Stimulated activated naive CD8-positive, alpha-beta T cell treated with anti-CD3 and anti-CD28 coated beads, Interleukin-15, amount 100 ng/mL, for 72 hours (primary cell): ENCODE data around the gene RAB3C.
"Not testable (repeated sequence)": the region's sequence is repeated elsewhere in the genome, so short reads cannot be mapped to it uniquely, and the experiment has no call there.

Experiments used
- ATAC-seq: fragments of 150-1000 bp; cut with Tn5 transposase; 2 replicates; pipeline ENCODE4 v1.10.0; 2021; ENCODE audit warnings: mild to moderate bottlenecking, moderate library complexity
- DNase-seq, 2 donors: peaks; one replicate each; pipeline ENCODE4 v3.0.0; 2021 to 2022
- H3K27ac Mint-ChIP-seq, 2 donors: one replicate each; pipeline ENCODE4 v1.8.0; 2022; ENCODE audit warnings: mild to moderate bottlenecking in 2 of 2, mixed read lengths in 2 of 2, moderate library complexity in 2 of 2
- H3K27me3 Mint-ChIP-seq: one replicate; pipeline ENCODE4 v1.8.0; 2022; ENCODE audit warnings: mixed read lengths
- H3K4me1 Mint-ChIP-seq: one replicate; pipeline ENCODE4 v1.8.0; 2022; ENCODE audit warnings: mild to moderate bottlenecking, mixed read lengths
- H3K4me3 Mint-ChIP-seq, 2 donors: one replicate each; pipeline ENCODE4 v1.8.0; 2022; ENCODE audit warnings: mild to moderate bottlenecking in 2 of 2, mixed read lengths in 2 of 2, moderate library complexity in 1 of 2
- H3K9me3 Mint-ChIP-seq, 2 donors: one replicate each; pipeline ENCODE4 v1.8.0; 2022; ENCODE audit warnings: mixed read lengths in 2 of 2

The RAB3C gene, protein sequence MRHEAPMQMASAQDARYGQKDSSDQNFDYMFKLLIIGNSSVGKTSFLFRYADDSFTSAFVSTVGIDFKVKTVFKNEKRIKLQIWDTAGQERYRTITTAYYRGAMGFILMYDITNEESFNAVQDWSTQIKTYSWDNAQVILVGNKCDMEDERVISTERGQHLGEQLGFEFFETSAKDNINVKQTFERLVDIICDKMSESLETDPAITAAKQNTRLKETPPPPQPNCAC

GRCh38 chr5:58582803-58583491 lies at the start of gene RAB3C:
RAB3C (plus strand) TSS chr5:58583075; CDS start chr5:58583209, 134 bp downstream.
- DNase-seq (peak; percentile 49 to 58), ATAC-seq (peak; percentile 99)
- no peak within 1 kb of the TSS for H3K27ac Mint-ChIP-seq
- H3K4me1 Mint-ChIP-seq: peaks cover 18% of the 10 kb centered on the region
- H3K4me3 Mint-ChIP-seq: peak within 1 kb of the TSS; percentile 75 to 84
- no peaks in the 10 kb centered on the region for H3K9me3 Mint-ChIP-seq
- peaks cover 47% of the 10 kb centered on the region for H3K27me3 Mint-ChIP-seq

DNA sequence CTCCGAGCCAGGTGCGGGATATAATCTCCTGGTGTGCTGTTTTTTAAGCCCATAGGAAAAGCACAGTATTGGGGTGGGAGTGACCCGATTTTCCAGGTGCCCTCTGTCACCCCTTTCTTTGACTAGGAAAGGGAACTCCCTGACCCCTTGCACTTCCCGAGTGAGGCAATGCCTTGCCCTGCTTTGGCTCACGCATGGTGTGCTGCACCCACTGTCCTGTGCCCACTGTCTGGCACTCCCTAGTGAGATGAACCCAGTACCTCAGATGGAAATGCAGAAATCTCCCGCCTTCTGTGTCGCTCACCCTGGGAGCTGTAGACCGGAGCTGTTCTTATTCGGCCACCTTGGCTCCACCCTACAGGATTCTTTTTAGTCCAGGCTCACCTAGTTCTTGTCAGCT lies 40.9 kb upstream of the RAB3C start:
- not testable (repeated sequence) for H3K4me1 Mint-ChIP-seq, ATAC-seq, H3K4me3 Mint-ChIP-seq, H3K27ac Mint-ChIP-seq, H3K27me3 Mint-ChIP-seq, DNase-seq
- H3K9me3 Mint-ChIP-seq: peaks cover 8 to 17% of the 10 kb centered on the region in 2 donors

DNA sequence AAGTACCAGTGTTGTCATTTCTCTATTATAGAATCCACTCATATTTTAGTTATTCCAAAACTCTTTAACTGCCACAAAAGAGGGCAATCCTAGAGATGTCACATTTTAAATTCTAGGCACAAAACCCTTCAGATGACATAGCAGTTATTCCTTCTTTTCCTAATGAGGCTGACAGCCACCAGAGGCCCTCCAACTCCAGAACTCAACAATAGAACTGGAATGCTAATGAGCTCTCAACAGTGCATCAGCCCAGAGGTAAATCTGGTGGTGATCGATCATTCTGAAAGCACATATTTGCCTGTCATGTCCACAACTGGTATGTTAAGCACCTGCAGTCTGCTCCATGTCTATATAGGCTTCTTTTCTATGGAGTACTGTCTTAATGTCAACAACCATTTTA lies 40.2 kb upstream of the RAB3C start:
- Mint-ChIP-seq H3K27me3 (no peaks in the 10 kb centered on the region), H3K4me1 (no peaks in the 10 kb centered on the region), H3K27ac (no peak overlapping the region), H3K4me3 (no peak overlapping the region), H3K9me3 (peaks cover 8 to 17% of the 10 kb centered on the region in 2 donors)
- no peak for ATAC-seq
- DNase-seq: no peak

DNA sequence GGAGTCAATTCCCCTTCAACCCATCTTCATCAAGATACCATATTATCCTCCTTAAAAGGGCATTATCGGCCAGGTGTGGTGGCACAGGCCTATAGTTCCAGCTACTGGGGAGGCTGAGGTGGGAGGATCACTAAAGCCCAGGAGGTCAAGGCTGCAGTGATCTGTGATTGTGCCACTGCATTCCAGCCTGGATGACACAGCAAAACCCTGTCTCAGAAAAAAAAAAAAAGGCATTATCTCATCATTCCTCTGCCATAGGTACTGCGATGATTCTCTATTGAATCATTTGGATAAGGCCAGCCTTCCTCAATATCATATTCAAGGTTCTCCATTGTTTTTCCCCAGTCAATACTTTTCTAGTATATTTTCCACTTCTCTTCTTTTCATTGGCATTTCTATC lies 39.2 kb upstream of the RAB3C start:
- Mint-ChIP-seq H3K4me3 (no peak overlapping the region), H3K4me1 (no peaks in the 10 kb centered on the region), H3K27me3 (no peaks in the 10 kb centered on the region), H3K27ac (no peak overlapping the region), H3K9me3 (peaks cover 8 to 15% of the 10 kb centered on the region in 2 donors)
- ATAC-seq (no peak), DNase-seq (no peak)

DNA sequence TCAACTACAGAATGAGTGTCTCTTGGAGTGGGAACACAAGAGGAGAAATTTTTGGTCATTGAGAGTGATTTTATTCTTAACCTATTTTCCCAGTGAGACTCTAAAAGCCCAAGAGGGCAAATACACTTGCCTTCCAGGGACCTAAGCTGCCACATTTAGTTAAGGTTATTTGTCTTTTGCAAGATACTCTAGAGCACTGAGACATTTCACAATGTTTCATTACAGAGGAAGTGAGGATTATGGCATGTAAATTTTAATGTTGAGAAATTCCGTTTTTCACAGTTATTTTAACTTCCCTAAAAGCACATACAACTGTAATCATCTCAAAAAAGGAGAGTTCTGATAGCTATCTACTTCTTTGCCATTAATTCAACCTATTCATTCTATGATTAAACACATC lies 38.7 kb upstream of the RAB3C start:
- H3K4me1 Mint-ChIP-seq: no peaks in the 10 kb centered on the region
- DNase-seq (no peak), ATAC-seq (no peak)
- H3K27ac Mint-ChIP-seq: peak overlapping the region in 1 of 2 donors; percentile 1
- no peak overlapping the region for H3K4me3 Mint-ChIP-seq
- H3K27me3 Mint-ChIP-seq: no peaks in the 10 kb centered on the region
- H3K9me3 Mint-ChIP-seq: peaks cover 4 to 10% of the 10 kb centered on the region in 2 donors

DNA sequence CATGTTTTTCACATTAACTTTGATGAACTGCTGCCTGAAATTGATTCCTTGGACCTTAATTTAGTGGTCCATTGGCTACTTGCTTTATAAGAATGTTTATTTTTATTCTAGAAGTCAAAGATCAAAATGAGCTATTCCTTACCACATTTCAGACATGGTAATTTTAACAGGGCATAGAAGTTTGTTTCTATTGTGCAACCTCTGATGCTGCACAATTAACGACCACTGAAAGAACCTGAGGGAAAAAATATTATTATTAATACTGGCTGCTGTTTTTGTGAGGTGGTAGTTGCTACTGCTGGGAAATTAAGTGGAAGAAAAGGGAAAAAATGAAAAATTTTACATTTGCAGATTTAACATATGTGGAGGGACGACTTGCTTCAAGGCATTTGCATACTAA lies 37.9 kb upstream of the RAB3C start:
- peaks cover 0 to 3% of the 10 kb centered on the region in 2 donors for H3K9me3 Mint-ChIP-seq
- DNase-seq: no peak
- H3K4me3 Mint-ChIP-seq: no peak overlapping the region
- H3K27ac Mint-ChIP-seq: no peak overlapping the region
- no peaks in the 10 kb centered on the region for H3K4me1 Mint-ChIP-seq
- no peak for ATAC-seq
- no peaks in the 10 kb centered on the region for H3K27me3 Mint-ChIP-seq

- Mint-ChIP-seq H3K4me1 (no peaks in the 10 kb centered on the region), H3K9me3 (no peaks in the 10 kb centered on the region), H3K27ac (no peak overlapping the region), H3K27me3 (no peaks in the 10 kb centered on the region), H3K4me3 (no peak overlapping the region)
- DNase-seq: no peak
- ATAC-seq: no peak
Observed at GRCh38 chr5:58545912-58546311, 37.0 kb upstream of the RAB3C start.

GRCh38 chr5:58548068-58548467 lies 34.8 kb upstream of the RAB3C start:
- Mint-ChIP-seq H3K4me1 (no peaks in the 10 kb centered on the region), H3K9me3 (no peaks in the 10 kb centered on the region), H3K4me3 (no peak overlapping the region), H3K27ac (no peak overlapping the region), H3K27me3 (no peaks in the 10 kb centered on the region)
- ATAC-seq: no peak
- DNase-seq: no peak

DNA sequence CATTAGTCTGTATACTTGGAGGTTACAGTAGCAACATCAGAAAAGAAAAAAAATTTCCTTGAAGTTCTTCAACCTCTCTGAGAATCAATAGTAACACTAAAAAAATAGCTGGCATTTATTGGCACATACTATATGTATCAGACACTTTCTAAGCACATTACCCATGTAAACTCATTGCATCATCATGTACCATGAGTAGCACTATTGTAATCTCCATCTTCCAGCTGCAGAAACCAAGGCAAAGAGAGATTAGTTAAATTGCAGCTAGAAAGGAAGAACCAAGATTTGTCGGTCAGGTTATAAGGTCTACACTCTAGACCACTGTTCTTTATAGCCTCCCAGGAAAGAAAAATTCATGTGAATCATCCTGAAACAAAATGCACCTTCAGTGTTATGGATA lies 31.4 kb upstream of the RAB3C start:
- Mint-ChIP-seq H3K4me3 (no peak overlapping the region), H3K27me3 (no peaks in the 10 kb centered on the region), H3K27ac (no peak overlapping the region), H3K9me3 (no peaks in the 10 kb centered on the region), H3K4me1 (no peaks in the 10 kb centered on the region)
- ATAC-seq: no peak
- DNase-seq: no peak

GRCh38 chr5:58557665-58558338 lies 25.1 kb upstream of the RAB3C start:
- DNase-seq, ATAC-seq: not testable (repeated sequence)
- H3K27ac Mint-ChIP-seq: peak overlapping the region in 1 of 2 donors; percentile 19

DNA sequence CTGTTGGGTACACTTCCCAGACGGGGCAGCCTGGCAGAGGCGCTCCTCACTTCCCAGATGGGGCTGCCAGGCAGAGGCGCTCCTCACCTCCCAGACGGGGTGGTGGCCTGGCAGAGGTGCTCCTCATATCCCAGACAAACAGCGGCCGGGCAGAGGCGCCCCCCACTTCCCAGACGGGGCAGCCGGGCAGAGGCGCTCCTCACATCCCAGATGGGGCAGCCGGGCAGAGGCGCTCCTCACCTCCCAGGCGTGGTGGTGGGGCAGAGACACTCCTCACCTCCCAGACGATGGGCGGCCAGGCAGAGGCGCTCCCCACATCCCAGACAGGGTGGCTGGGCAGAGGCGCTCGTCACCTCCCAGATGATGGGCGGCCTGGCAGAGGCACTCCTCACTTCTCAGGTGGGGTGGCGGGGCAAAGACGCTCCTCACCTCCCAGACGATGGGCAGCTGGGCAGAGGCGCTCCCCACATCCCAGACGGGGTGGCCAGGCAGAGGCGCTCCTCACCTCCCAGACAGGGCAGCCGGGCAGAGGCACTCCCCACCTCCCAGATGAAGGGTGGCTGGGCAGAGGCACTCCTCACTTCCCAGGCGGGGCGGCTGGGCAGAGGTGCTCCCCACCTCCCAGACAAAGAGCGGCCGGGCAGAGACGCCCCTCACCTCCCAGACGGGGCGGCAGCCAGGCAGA lies 19.7 kb upstream of the RAB3C start:
- not testable (repeated sequence) for DNase-seq, H3K4me1 Mint-ChIP-seq, H3K4me3 Mint-ChIP-seq, H3K27ac Mint-ChIP-seq, H3K9me3 Mint-ChIP-seq, ATAC-seq, H3K27me3 Mint-ChIP-seq

More at GRCh38 chr5:58557665-58558338, 25.1 kb upstream of the RAB3C start:
- H3K27me3 Mint-ChIP-seq, H3K9me3 Mint-ChIP-seq, H3K4me3 Mint-ChIP-seq, H3K4me1 Mint-ChIP-seq: not testable (repeated sequence)

DNA sequence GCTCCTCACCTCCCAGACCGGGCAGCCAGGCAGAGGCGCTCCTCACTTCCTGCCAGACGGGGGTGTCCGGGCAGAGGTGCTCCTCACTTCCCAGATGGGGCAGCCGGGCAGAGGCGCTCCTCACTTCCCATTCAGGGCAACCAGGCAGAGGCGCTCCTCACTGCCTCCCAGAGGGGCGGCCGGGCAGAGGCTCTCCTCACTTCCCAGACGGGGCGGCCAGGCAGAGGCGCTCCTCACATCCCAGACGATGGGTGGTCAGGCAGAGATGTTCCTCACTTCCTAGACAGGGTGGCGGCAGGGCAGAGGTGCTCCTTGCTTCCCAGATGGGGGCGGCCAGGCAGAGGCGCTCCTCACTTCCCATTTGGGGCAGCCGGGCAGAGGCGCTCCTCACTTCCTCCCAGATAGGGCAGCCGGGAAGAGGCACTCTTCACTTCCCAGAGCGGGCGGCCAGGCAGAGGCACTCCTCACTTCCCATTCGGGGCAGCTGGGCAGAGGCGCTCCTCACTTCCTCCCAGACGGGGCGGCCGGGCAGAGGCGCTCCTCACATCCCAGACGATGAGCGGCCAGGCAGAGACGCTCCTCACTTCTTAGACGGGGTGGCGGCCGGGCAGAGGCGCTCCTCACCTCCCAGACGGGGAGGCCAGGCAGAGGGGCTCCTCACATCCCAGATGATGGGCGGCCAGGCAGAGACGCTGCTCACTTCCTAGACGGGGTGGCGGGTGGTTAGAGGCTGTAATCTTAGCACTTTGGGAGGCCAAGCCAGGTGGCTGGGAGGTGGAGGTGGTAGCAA lies 18.6 kb upstream of the RAB3C start:
- not testable (repeated sequence) for H3K4me3 Mint-ChIP-seq, H3K27ac Mint-ChIP-seq, H3K9me3 Mint-ChIP-seq, H3K4me1 Mint-ChIP-seq, ATAC-seq, DNase-seq, H3K27me3 Mint-ChIP-seq

DNA sequence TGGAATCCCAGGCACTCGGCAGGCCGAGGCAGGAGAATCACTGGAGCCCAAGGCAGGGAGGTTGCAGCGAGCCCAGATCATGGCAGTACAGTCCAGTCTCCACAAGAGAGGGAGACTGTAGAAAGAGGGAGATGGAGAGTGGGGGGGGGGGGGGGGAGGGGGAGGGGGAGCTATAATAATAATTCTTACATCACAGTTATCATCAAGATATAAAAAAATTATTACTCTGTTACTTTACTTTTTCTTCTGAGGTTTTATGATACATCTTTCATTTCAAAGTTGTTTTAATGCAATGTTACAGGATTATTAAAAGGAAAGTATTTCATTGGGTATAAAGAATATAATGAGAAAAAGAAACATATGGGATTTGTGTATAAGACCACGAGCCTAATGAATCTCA lies 17.8 kb upstream of the RAB3C start:
- H3K9me3 Mint-ChIP-seq: no peaks in the 10 kb centered on the region
- DNase-seq (no peak), ATAC-seq (no peak)
- no peaks in the 10 kb centered on the region for H3K27me3 Mint-ChIP-seq
- H3K4me1 Mint-ChIP-seq: no peaks in the 10 kb centered on the region
- no peak overlapping the region for H3K4me3 Mint-ChIP-seq
- H3K27ac Mint-ChIP-seq: no peak overlapping the region

GRCh38 chr5:58571501-58571900 lies 11.4 kb upstream of the RAB3C start:
- H3K4me1 Mint-ChIP-seq: no peaks in the 10 kb centered on the region
- H3K9me3 Mint-ChIP-seq: peaks cover 8 to 11% of the 10 kb centered on the region in 2 donors
- no peaks in the 10 kb centered on the region for H3K27me3 Mint-ChIP-seq
- H3K27ac Mint-ChIP-seq: no peak overlapping the region
- H3K4me3 Mint-ChIP-seq: no peak overlapping the region
- no peak for DNase-seq
- ATAC-seq: no peak

GRCh38 chr5:58572973-58573372 lies 9.9 kb upstream of the RAB3C start:
- peaks cover 8 to 11% of the 10 kb centered on the region in 2 donors for H3K9me3 Mint-ChIP-seq
- not testable (repeated sequence) for ATAC-seq, DNase-seq, H3K27ac Mint-ChIP-seq, H3K27me3 Mint-ChIP-seq, H3K4me1 Mint-ChIP-seq, H3K4me3 Mint-ChIP-seq
